ENCODE measurements around the gene HPS1. TPM values are rescaled to one million over a fixed set of nuclear protein-coding genes. Genes with fewer than 3 reads are reported as not detected.
A peak's percentile ranks its signal among the peaks of the same experiment; 100 is the strongest.

HPS1 gene
- total and polyA plus RNA-seq, 2 donors (not counting 3 experiments of a cell fraction or from before 2014, with no cell fraction given), result 60.7 to 67.5 TPM

- TF ChIP-seq JUN (IDR thresholded peaks at IDR 0.05; ENCODE audit: borderline replicate concordance, insufficient read depth, insufficient read length, low read depth) (no peak), EZH2 (IDR thresholded peaks at IDR 0.05; ENCODE audit: borderline replicate concordance, low read depth, low read length, severe bottlenecking) (no peak), POLR2AphosphoS5 (IDR thresholded peaks at IDR 0.05; ENCODE audit: insufficient read depth, low read depth, low read length) (peak; percentile 16), MAX (IDR thresholded peaks at IDR 0.05; ENCODE audit: insufficient read depth, insufficient read length) (no peak), FOS (IDR thresholded peaks at IDR 0.05; ENCODE audit: borderline replicate concordance, insufficient read depth, low read length) (no peak), POLR2A (IDR thresholded peaks at IDR 0.05; ENCODE audit: low read depth, low read length) (no peak)
- TF ChIP-seq, protein P1, sequence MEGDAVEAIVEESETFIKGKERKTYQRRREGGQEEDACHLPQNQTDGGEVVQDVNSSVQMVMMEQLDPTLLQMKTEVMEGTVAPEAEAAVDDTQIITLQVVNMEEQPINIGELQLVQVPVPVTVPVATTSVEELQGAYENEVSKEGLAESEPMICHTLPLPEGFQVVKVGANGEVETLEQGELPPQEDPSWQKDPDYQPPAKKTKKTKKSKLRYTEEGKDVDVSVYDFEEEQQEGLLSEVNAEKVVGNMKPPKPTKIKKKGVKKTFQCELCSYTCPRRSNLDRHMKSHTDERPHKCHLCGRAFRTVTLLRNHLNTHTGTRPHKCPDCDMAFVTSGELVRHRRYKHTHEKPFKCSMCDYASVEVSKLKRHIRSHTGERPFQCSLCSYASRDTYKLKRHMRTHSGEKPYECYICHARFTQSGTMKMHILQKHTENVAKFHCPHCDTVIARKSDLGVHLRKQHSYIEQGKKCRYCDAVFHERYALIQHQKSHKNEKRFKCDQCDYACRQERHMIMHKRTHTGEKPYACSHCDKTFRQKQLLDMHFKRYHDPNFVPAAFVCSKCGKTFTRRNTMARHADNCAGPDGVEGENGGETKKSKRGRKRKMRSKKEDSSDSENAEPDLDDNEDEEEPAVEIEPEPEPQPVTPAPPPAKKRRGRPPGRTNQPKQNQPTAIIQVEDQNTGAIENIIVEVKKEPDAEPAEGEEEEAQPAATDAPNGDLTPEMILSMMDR (IDR thresholded peaks at IDR 0.05; ENCODE audit: extremely low read depth in 1 of 2, insufficient read depth in 1 of 2, low read depth in 1 of 2, low read length in 2 of 2), result peak; percentile 79 to 80
- Histone ChIP-seq H4K20me1 (replicated peaks; ENCODE audit: control insufficient read depth, extremely low read depth, insufficient read depth, low read length) (no peaks in the 10 kb centered on the region), H2AFZ (ENCODE audit: low read depth, low read length) (no peak overlapping the region), H3K9ac (replicated peaks; ENCODE audit: extremely low read depth, insufficient read depth, low read length) (no peak overlapping the region), H3K9me3 (replicated peaks; ENCODE audit: control insufficient read depth, insufficient read depth, low read length) (no peaks in the 10 kb centered on the region), H3K9me1 (replicated peaks; ENCODE audit: control insufficient read depth, extremely low read depth, insufficient read depth, low read length) (no peaks in the 10 kb centered on the region), H3K27ac (ENCODE audit: insufficient read depth, low read depth, low read length) (no peak overlapping the region), H3K4me3 (replicated peaks in 1 of 3; ENCODE audit: insufficient read depth in 1 of 3, low read depth in 1 of 3, low read length in 3 of 3) (no peak overlapping the region), H3K36me3 (ENCODE audit: control insufficient read depth in 2 of 2, extremely low read depth in 1 of 2, insufficient read depth in 2 of 2, low read length in 2 of 2) (peaks cover 2 to 29% of the 10 kb centered on the region in 2 experiments), H3K27me3 (ENCODE audit: control insufficient read depth in 2 of 2, insufficient read depth in 2 of 2, low read length in 2 of 2) (no peaks in the 10 kb centered on the region), H3K4me2 (ENCODE audit: insufficient read depth, low read length) (no peak overlapping the region), H3K4me1 (ENCODE audit: control insufficient read depth, extremely low read depth, insufficient read depth, low read length) (no peaks in the 10 kb centered on the region), H3K79me2 (ENCODE audit: control insufficient read depth, insufficient read depth, low read length) (no peaks in the 10 kb centered on the region)
- BruUV-seq (replicated peaks), result no TSS peak
- peak; percentile 63 for FAIRE-seq
- POLR2A ChIA-PET, result no interaction called here
- CTCF ChIA-PET, result interaction anchor here (0.6 to 4.0 kb wide), 32 partner anchors 9 to 853 kb away, joined by 3 to 45 read pairs (median 3); partner anchors contain the start of genes HPS1 and PYROXD2
- peak; percentile 46 for DNase-seq (ENCODE audit: low read depth, low spot score)
- intact Hi-C loops (cut with micrococcal nuclease), result loop anchor here (1.0 kb wide), 2 partner anchors 36 to 239 kb away; no protein-coding TSS in a partner anchor
- dilution Hi-C loops (cut with MboI; ENCODE audit: extremely low pct_ligation_motif_present, low sequenced_read_pairs), result no loop called here
These were observed 21.0 kb downstream of the HPS1 start for GRCh38 chr10:98425511-98426352.

Data from endothelial cell of umbilical vein (primary cell).